ENCODE results near the gene TSEN34.
"Not testable (repeated sequence)": the region's sequence is repeated elsewhere in the genome, so short reads cannot be mapped to it uniquely, and the experiment has no call there.

The TSEN34 gene

DNA sequence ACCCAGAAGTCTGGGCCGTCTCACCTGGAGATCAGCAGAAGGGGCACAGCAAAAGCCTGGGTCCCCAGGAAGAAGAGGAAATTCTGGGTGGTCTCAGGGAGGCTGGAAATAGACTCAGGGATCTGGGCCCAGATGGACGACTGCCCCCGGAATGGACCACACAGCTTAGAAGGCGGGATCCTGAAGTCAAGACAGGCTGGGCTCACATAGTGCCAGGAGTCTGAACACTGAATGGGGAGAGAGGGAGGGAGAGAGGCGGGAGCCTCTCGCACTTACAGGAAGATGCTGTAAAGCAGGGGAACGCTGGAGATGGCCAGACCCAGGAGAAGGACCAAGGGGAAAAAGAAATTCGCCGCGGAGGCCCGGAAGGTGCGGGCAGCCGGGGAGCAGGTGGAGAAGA is 30.3 kb upstream of the TSEN34 start:
- no peak for DNase-seq (ENCODE audit: low spot score)

DNA sequence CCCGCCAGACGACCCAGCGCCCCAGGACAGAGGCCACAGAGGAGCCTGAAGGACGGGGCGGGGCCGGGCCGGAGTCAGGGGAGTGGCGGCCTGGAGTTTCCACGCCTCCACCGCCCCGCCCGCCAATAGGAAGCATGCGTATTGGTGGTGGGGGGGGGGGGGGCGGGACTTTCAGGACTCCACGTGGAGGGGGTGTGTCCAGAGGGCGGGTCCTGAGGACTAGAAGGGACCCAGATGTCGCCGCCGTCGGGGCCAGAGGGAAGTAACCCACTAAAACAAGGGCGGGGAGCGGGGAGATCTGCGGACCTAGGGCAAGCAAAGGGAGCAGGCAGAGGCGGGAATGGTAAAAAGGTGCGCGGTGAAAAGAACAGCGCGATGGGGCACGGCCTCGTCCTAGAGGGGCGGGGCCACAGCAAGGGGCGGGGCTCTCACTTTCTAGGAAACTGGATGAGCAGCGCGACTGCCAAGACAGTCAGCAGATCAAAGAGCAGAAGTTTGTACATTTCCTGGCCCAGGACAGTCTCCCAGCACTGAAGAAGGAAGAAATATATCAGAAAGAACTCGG is 28.8 kb upstream of the TSEN34 start:
- DNase-seq (ENCODE audit: low spot score): peak; percentile 68

DNA sequence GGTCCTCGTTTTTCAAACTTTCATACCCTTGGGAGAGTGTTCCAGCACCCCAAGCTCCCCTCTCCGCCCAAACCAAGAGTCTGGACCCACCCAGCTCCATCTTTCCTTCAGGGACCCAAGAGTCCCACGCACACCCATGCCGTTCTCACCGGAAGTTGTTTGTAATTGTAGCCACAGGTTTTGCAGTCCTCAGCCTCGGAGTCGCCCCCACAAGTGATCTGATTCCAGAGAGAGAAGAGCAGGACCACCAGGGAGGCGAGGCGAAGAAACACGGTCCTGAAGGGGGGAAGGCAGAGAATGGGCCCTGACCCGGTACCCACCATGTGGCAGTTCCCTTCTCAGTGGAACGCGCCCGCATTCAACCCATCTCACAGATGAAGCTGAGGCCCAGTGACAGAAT is 28.2 kb upstream of the TSEN34 start:
- no peak for DNase-seq (ENCODE audit: low spot score)

DNA sequence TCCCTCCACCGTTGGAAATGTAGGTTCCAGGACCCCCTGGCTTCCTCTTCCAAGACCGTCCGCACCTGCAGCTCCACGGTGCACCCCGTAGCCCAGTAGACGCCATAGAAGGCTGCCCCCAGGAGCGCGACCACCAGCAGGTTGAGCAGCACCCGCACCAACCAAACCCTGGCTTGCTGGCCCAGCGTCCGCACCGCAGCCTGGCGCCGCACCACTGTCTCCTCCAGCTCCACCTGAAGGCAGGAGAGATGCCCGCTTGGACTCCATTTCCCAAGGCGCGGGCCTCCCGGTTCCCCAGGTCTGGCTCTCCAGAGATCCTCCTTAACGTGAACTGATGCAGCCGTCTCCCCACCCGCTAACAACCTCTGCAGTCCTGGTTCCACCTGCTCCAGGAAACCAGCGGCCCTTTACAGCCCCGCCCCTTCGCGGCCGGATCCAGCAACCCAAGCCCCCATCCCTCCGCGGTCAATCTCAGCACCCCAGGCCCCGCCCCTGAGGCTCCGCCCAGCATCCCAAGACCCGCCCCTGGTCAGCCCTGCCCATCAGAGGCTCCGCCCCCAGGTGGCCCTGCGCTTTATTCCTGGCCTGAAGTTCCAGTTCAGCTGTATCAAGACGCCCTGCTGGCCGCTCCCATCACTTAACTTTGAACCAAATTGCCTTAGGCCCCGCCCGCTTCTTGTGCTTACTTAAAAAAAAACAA is 26.6 kb upstream of the TSEN34 start:
- peak; percentile 42 for DNase-seq (ENCODE audit: low spot score)

DNA sequence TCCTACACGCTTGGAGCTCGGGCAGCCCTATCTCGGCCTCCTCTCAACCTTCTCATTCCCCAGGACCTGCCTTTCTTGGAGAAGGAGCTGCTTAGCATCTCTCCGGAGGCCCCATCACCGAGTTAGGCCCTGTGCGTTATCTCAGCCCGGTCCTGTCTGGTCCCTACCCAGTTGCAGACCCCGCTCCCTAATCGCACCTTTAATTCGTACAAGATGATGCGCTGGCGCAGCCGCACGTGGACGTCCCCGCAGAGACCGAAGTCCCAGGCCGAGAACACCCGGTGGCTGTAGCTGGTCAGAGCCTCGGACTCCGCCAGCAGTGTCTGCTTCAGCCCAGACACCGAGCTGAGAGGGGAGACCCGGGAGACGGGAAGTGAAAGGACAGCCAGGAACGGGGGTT is 25.9 kb upstream of the TSEN34 start:
- DNase-seq (ENCODE audit: low spot score): no peak

DNA sequence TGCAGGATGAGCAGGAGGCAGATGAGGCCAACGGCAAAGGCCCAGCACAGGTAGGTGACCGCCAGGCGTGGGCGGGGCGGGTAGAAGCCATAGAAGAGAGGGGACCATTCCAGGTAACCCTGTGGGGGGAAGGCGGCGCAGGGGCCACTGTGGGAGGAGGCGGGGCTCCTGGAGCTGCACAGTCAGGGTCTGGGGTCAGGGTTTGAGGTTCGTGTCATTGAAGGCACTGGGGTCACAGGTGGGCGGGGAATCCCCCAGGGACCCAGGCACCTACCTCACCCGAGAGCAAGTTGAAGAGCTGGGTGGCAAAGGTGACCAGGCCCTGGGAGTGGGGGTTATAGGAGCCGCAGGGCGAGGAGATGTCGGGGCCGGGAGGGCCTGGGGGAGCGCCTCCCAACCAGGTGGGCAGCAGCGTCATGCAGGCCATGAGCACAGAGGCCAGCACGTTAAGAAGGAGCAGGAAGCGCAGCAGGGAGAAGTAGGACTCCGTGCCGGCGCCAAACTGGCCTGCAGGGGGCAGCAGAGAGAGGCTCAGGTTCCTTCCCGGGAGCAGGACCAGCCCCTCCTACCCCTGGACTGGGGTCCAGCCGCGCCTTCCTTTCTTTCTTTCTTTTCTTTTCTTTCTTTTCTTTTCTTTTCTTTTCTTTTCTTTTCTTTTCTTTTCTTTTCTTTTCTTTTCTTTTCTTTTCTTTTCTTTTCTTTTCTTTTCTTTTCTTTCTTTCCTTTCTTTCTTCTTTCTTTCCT is 22.8 kb upstream of the TSEN34 start:
- peak; percentile 79 for DNase-seq (ENCODE audit: low spot score)

DNA sequence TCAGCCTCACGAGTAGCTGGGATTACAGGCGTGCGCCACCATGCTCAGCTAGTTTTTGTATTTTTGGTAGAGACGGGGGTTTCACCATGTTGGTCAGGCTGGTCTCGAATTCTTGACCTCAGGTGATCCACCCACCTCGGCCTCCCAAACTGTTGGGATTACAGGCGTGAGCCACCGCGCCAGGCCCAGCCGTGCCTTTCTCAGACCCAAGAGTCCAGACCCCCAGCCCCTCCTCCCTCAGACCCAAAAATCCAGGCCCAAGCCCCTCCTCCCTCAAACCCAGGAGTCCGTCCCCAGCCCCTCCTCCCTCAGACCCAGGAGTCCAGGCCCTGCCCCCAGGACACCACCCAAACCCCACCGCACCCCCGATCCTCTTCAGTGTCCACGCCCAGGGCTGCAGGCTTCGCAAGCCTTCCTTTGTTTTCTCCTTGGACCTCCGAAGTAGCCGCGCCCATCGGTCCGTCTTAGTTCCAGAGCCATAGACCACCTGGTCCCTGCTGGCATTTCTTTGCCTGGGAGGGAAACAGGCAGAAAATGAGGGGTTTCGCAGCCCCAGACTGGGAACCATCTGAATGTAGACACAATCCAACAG is 21.9 kb upstream of the TSEN34 start:
- DNase-seq (ENCODE audit: low spot score): no peak

DNA sequence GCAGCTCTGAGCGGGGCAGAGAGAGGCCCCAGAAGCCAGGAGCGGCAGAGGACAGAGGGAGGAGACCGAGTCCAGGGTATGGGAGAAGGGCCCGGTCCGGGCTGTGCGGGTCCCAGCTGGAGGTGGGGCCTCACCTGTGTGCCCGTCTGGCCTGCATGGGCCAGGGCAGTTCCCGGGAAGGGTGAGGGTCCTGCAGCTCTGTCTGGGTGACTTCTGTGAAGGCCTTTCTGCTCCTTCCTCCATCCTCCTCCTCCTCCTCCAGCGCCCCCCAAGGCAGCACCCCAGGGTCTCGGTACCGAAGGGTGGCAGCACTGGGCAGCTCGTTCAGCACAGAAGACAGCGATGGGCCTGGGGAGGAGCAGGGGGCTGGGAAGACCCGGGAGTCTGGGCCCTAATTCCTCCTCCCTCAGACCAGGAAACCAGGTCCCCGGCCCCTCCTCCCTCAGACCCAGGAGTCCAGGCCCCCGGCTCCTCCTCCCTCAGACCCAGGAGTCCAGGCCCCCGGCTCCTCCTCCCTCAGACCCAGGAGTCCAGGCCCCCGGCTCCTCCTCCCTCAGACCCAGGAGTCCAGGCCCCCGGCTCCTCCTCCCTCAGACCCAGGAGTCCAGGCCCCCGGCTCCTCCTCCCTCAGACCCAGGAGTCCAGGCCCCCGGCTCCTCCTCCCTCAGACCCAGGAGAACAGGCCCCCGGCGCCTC is 19.2 kb upstream of the TSEN34 start:
- DNase-seq (ENCODE audit: low spot score): not testable (repeated sequence)

DNA sequence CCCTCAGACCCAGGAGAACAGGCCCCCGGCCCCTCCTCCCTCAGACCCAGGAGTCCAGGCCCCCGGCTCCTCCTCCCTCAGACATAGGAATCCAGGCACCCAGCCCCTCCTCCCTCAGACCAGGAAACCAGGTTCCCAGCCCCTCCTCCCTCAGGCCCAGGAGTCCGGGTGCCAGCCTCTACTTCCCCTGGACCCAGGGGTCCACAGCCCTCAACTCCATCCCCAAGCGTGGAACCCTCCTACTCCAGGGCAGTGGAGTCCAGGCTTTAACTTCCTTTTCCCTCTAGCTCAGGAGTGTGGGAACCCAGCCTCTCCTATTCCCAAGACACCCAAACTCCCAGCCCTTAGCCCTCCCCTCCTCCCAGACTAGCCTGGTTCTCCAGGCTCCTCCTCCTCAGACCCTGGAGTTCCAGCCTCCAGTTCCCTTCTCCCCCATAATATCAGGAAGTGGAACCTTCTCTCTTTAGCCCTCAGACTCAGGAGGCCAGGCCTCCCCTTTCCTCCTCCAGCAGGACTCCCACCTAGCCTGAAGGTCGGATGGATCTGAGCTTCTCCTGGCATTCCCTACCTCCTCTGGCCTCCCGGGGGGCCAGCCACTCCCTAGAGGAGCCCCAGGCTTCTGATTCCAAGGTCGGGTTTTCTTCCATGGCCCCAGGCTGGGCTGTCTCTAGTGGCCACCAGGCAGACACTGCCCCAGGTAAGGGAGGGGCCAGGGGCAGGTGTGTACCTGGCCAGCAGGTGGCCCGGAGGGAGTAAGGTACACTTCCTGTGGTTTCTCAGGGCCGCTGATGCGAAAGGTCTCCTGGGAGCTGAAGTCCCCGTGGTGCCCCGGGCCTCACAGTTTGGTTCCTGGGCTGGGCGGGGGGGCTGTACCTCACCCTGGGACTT is 18.4 kb upstream of the TSEN34 start, which contains the start of gene TMC4:
Gene TMC4, minus strand, starts transcription at position 690 of the 888 bp plus-strand sequence. Its CDS starts 43 bp downstream, at position 647.
- no peak for DNase-seq (ENCODE audit: low spot score)

DNA sequence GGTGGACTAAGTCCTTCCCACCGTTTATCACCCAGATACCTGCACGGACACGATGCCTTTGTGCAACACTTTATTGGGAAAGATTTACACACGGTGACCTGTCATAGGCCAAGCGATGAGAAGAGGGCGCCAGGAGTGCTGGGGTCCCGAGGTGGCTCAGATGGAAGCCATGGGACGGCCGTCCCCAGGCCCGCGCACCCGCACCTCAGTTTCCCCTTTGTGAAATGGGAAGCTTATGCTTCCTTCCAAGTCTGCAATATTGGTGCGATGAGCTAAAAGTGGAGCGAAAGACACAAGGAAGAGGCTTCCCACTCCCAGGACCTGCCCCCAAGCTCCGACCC is 17.8 kb upstream of the TSEN34 start:
- no peak for DNase-seq (ENCODE audit: low spot score)

DNA sequence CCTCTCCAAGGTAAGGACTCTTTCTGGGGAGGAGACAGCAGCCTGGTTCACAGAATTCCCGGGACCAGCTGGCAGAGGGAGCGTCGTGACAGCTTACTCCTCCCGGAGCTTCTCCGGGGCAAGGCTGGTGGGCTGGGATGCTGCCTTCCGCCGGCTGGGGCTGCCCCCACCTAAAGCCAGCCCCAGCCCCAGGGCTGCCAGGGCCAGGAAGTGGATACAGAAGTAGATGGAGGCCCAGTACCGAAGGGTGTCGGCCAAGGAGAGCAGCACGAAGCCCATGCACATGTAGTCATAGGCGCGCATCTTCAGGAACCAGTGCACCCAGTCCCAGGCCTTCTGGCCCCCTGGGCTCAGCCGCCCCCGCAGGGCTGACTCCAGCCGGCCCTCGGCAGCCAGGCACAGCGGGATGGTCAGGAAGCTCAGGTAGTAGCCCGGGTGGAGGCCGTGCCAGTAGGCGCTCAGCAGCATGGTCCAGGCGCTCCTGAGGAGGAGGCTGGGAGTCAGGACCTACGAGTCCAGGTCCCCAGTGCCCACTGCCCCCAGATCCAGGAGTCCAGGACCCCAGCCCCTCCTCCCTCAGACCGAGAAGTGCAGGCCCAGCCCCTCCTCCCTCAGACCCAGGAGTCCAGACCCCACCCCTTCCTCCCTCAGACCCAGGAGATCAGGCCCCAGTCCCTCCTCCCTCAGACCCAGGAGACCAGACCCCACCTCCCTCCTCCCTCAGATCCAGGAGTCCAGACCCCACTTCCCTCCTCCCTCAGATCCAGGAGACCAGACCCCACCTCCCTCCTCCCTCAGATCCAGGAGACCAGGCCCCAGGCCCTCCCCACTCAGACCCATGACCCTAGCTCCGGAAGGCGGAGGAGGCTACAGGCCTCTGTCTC is 16.9 kb upstream of the TSEN34 start:
- no peak for DNase-seq (ENCODE audit: low spot score)

DNA sequence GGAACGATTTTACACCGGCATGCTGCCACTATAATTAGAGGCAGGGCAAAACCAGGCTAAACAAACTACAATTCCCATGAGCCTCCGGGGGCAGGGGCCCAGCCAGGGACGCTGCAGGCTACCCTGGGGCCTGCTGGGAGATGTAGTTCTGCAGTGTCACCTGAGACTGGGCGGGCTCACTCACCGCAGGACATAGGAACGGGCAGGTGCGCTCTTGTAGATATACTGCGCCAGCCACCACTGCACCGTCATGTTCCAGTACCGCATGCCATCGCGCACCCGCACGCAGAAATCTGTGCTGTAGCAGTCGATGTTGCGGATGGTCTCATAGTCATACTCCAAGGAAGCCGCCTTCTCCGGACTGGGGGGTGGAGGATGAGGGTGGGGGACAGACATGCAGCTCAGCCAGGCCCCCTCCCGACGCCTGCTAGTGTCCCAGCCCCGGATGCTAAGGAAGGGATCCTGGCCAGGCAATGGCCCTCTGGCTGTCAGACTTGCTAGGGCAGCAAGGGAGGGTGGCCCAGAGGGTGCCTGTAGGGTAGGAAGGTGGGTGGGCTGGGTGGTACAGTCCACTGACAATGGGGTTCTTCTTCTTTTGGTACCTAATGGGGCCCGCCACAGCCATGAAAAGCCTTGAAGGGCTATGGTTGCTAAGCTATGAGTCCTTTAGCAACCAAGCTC is 12.4 kb upstream of the TSEN34 start:
- DNase-seq (ENCODE audit: low spot score): no peak

DNA sequence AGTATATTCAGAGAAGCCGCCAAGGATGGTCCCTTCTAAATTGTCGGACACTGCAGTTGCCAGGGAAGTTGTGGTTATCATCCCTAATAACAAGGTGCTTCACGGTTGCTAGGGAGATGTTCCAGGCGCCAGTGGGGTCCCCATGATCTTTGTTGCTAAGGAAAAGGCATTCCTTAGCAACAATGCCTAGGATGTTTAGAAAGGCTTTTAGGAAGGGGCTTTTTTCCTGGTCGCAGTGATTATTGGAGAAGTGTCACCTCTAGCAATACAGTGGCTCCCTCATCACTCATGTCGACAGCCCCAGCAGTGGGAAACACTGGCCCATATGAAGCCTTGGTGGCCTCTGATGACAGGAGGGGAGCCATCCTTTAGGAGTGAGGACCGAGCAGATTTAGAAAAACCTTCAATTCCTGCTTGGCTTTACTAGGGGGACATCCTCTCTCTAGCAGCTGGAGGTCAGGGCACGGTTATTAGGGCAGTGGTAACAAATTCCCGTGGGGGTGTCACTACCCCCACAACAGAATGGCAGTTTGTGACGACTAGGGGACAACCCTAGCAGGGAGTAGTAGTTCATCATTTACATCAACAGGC is 11.8 kb upstream of the TSEN34 start:
- DNase-seq (ENCODE audit: low spot score): no peak

DNA sequence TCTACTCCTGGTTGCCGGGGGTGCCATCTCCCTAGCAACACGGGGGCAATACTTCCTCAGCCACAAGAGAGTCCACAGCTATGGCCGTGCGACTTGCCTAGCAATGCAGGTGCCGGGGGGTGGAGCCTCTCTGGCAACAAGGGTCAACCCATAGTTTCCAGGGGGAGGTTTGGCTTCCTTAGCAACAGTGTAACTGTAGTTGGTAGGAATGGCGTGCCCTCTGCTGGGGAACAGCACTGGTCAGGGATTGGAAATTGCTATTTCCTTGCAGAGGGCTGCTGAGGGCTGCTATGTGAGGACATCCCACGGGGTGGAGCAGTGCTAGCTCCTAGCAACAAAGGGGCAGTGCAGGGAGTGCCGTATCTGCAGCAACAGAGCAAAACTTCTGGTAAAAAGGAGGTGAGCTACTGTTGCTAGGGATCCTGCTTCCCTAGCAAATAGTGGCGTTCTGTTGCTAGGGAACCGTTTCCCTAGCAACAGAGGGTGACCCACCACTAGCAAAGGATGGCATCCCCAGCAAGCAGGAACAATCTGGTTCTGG is 11.1 kb upstream of the TSEN34 start:
- DNase-seq (ENCODE audit: low spot score): no peak

DNA sequence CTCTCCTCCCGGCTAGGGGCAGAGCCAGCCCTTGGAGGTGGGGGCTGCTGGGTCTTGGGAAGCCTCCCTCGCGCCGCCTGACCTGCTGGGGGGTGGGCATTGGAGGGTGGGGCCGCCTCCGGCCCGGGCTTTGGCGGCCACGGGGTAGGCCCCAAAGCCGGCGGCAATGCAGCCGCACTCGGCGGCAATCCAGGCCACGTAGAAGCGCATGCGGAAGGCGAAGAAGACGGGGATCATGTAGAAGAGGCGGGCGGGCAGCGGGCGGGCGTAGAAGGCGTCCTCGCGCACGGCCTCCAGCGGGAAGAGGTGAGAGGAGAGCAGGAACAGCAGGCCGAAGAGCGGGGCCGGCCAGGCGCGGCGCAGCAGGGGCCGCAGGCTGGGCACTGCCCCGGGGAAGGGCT is 10.4 kb upstream of the TSEN34 start:
- DNase-seq (ENCODE audit: low spot score): no peak

DNA sequence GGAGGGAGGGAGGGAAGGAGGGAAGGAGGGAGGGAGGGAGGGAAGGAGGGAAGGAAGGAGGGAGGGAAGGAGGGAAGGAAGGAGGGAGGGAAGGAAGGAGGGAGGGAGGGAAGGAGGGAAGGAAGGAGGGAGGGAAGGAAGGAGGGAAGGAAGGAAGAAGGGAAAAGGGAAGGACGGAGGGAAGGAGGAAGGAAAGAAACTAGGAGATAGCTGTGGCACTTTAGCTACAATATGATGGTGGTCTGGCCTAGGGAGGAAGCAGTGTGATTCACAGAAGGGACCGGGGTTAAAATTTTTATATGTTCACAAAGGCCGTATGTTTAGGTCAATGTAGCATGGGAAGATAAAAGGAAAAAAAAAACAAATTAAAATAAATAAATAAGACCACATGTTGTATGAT is 9.2 kb upstream of the TSEN34 start:
- DNase-seq (ENCODE audit: low spot score): not testable (repeated sequence)

DNA sequence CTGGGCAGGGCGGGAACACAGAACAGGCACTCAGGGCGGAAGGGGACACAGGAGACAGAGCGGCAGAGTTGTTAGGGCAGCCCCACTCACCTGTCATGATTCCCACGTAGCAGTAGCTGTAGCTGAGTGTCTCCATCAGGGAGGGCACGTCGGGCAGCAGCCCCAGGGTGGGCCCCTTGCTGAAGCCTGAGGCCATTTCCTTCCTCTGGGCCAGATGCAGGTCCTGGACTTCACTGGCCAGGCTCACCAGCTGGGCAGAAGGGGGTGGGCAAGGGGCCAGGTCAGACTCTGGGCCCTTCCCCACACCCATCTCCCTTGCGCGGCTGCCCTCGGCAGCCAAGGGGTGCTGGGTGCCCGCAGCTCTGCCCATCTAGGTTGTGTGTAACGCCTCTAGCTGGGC is 7.7 kb upstream of the TSEN34 start:
- no peak for DNase-seq (ENCODE audit: low spot score)

DNA sequence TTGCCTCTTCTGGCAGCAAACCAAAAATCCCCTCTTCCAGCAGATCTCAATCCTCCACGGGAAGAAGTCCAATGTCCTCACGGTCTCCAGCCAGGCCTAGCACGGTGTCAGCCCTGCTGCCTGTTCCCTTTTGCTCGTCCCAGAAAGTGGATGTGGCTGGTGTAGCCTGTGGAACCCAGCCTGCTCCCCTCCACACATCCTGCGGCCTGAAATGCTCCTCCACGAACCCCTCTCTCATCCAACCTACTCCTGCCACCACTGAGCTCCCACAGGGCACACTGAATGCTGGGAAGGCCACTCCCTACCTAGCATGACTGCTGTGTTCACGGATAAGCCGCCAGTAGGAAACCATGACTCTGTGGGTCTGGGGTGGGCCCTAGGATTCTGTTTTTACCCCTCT is 4.8 kb upstream of the TSEN34 start:
- no peak for DNase-seq (ENCODE audit: low spot score)

DNA sequence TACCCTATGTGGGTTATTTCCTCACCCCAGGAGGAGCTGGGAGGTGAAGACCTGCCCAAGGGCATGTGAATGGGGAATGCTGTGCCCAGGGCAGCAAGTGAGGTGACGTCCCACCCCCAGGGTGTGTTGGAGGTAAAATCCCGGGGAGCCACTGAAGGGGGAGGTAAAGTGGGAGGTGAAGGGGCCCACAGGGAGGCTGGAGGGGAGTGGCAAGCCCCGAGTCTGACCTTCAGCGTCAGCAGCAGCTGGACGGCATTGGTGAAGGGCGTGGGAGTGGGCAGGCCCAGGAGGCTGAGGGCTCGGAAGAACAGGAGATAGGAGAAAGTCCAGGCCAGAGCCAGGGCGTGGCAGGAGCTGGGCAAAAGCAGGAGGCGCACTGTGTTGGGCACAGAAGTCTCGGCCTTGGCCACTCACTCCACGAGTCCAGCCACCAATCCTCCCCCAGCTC is 4.2 kb upstream of the TSEN34 start:
- DNase-seq (ENCODE audit: low spot score): no peak

Measured in kidney capillary endothelial cell (primary cell).